Kidney (tissue), 14 donors: ENCODE measurements around the gene MVD. TPM values are rescaled to one million over a fixed set of nuclear protein-coding genes. Genes with fewer than 3 reads are reported as not detected.

Source experiments
- DNase-seq, 5 donors: peaks; one replicate each; pipeline ENCODE4 v3.0.0-alpha.2; 2013 to 2020
- FAIRE-seq: peaks from 2 replicates; lab custom pipeline; 2012; peaks lifted over from hg19 to GRCh38; lab: Jason Lieb, UNC
- H3K27ac ChIP-seq, 2 donors: one replicate each; pipeline ENCODE4 v1.7.0; 2013; ENCODE audit warnings: low read depth in 2 of 2, low read length in 2 of 2, inconsistent platforms in 1 of 2
- H3K27me3 ChIP-seq: one replicate; pipeline ENCODE4 v1.7.1; 2013; ENCODE audit warnings: low read length, inconsistent platforms; ENCODE audit not compliant: control insufficient read depth, insufficient read depth
- H3K36me3 ChIP-seq, 3 donors: one replicate each; pipeline versions ENCODE4 v1.7.0 to v1.7.1; 2013; ENCODE audit warnings: low read length in 3 of 3, control low read depth in 1 of 3, inconsistent platforms in 1 of 3; ENCODE audit not compliant: insufficient read depth in 3 of 3, control insufficient read depth in 2 of 3
- H3K4me1 ChIP-seq, 3 donors: one replicate each; pipeline versions ENCODE4 v1.7.0 to v1.7.1; 2013; ENCODE audit warnings: low read length in 3 of 3, inconsistent platforms in 1 of 3, low read depth in 1 of 3; ENCODE audit not compliant: control insufficient read depth in 2 of 3, insufficient read depth in 2 of 3
- H3K4me3 ChIP-seq, 3 donors: one replicate each; pipeline versions ENCODE4 v1.7.0 to v1.8.1; 2013; ENCODE audit warnings: low read length in 3 of 3, control low read depth in 1 of 3, inconsistent platforms in 1 of 3
- H3K9ac ChIP-seq, 3 donors: one replicate each; pipeline versions ENCODE4 v1.7.0 to v1.7.1; 2013; ENCODE audit warnings: low read length in 3 of 3, control low read depth in 1 of 3, inconsistent platforms in 1 of 3
- H3K9me3 ChIP-seq, 3 donors: one replicate each; pipeline versions ENCODE4 v1.7.0 to v1.7.1; 2013; ENCODE audit warnings: low read length in 3 of 3, control low read depth in 1 of 3, inconsistent platforms in 1 of 3; ENCODE audit not compliant: control insufficient read depth in 2 of 3, insufficient read depth in 1 of 3
- intact Hi-C: fragments of 100-400 bp; cut with DNase I; formaldehyde crosslinking; loops from one replicate; pipeline ENCODE4 v1.11.1; 2022
- polyA plus RNA-seq: library from polyadenylated mRNA; stranded (reverse); fragments of 350-450 nt; fragmentation: Illumina TruSeq; extraction: RNeasy Lipid Tissue Mini Kit (QIAGEN cat#74804); gene quantifications from one replicate; pipeline ENCODE4 v1.2.3, GENCODE V29; 2014; ENCODE audit warnings: low read depth, low replicate concordance; ENCODE audit not compliant: insufficient read depth
- total RNA-seq: library from RNA; stranded (reverse); fragmentation: NEBNext Ultra II Directional; extraction: Animal tissue kit (Norgen Biotek cat#: 25700); gene quantifications from one replicate; pipeline ENCODE4 v1.2.1, GENCODE V29; 2021
- TF ChIP-seq, protein P1 (sequence below): IDR thresholded peaks from 3 replicates; pipeline ENCODE4 v1.5.1; 2012; ENCODE audit warnings: mild to moderate bottlenecking, moderate library complexity, borderline replicate concordance; ENCODE audit not compliant: insufficient read depth; ENCODE audit errors: extremely low read depth
- donor health status: control.
- donor health status: control.
- donor health status: control.
- donor health status: control.
- donor health status: control.
- donor health status: DM: yes; HTN: yes; CAD: no.
- donor health status: Normal renal cell carcinoma (clear cell type).

The MVD gene
- total and polyA plus RNA-seq, 2 donors from 2014 or later: 35.4 to 48.9 TPM

DNA sequence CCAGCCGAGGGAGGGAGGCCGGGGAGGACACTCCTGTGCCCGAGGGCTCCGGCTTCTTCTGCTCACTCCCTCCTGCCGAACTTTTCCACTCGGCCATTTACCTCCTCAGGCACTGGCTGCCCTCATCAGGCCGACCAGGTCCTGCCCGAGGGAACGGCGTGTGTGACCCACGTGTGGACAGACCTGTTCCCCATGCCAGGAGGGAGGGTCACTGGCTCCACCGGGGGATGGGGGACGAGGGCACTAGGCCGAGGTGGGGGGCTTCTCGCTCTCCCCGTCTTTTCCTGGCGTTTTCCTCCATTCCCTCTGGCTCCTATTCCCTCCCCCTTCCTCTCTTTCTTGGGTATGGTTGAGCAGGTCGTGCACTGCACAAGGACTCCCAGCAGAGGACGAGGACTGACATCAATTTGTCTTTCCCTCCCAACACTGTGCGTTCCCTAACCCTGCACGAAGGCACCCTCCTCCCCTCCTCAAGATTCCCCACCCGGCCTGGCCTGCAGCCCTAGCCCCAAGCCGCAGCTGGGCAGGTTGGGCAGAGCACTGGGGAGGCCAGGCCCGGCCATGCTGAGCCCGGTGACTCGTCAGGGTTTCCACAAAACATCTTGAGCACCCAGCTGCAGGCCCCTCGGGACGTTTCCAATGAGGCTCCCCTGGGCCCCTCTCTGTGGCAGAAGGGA, 27.8 kb downstream of the MVD start:
- Histone ChIP-seq H3K9me3 (no peaks in the 10 kb centered on the region), H3K4me3 (no peak overlapping the region), H3K27ac (no peak overlapping the region), H3K36me3 (no peaks in the 10 kb centered on the region), H3K27me3 (peaks cover 3% of the 10 kb centered on the region), H3K9ac (no peak overlapping the region), H3K4me1 (peaks cover 0 to 4% (median 0%) of the 10 kb centered on the region in 3 donors)
- TF ChIP-seq, protein P1, sequence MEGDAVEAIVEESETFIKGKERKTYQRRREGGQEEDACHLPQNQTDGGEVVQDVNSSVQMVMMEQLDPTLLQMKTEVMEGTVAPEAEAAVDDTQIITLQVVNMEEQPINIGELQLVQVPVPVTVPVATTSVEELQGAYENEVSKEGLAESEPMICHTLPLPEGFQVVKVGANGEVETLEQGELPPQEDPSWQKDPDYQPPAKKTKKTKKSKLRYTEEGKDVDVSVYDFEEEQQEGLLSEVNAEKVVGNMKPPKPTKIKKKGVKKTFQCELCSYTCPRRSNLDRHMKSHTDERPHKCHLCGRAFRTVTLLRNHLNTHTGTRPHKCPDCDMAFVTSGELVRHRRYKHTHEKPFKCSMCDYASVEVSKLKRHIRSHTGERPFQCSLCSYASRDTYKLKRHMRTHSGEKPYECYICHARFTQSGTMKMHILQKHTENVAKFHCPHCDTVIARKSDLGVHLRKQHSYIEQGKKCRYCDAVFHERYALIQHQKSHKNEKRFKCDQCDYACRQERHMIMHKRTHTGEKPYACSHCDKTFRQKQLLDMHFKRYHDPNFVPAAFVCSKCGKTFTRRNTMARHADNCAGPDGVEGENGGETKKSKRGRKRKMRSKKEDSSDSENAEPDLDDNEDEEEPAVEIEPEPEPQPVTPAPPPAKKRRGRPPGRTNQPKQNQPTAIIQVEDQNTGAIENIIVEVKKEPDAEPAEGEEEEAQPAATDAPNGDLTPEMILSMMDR: no peak
- FAIRE-seq (no peak), DNase-seq (peak in 2 of 5 donors; percentile 71 to 87)
- intact Hi-C loops: no loop called here

DNA sequence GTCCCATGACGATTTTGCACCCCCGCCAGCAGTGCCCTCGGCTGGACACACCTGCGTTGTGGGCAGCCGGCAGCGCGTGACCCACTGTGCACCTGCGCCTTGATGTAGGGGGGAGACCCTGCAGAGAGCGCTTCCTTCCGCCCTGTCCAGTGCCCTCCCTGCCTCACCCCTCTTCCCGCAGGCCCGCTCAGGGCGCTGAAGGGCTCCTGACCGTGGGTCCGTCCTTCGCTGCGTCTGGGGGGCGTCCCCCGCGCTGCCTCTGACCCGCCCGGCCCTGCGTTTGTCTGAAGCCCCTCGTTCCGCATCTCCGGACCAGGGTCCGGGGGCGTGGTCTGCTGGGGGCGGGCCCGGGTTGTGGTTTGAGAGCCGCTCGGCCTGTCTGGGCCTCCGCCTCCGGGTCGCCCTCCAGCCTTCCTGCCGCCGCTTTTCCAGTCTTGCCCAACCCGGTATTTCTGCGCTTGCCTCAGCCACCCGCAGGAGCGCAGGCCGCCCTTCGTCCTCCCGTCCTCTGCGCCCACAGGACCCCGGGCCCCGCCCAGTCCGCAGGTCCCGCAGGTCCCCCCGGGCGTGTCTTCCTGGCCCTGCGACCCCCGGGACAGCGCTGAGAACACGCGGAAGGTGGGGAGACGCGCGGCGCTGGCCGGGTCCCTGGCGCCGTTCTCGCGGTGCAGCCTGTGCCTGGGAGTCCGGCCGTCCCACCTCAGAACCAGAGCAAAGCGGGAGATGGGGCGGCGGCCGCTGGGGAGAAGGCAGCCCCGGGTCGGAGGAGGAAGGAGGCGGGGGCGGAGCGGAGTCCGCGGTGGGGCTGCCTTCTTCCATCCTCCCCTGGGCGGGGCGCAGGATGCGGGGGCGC, 28.5 kb downstream of the MVD start:
- DNase-seq: peak; percentile 68 to 89 (median 72)
- no peak overlapping the region for H3K27ac ChIP-seq
- no peaks in the 10 kb centered on the region for H3K9me3 ChIP-seq
- peaks cover 0 to 4% (median 0%) of the 10 kb centered on the region in 3 donors for H3K4me1 ChIP-seq
- H3K36me3 ChIP-seq: peaks cover 0 to 4% (median 0%) of the 10 kb centered on the region in 3 donors
- no peak for FAIRE-seq
- TF ChIP-seq, protein P1: no peak
- H3K27me3 ChIP-seq: no peaks in the 10 kb centered on the region
- no peak overlapping the region for H3K9ac ChIP-seq
- no peak overlapping the region for H3K4me3 ChIP-seq
- intact Hi-C loops: no loop called here

DNA sequence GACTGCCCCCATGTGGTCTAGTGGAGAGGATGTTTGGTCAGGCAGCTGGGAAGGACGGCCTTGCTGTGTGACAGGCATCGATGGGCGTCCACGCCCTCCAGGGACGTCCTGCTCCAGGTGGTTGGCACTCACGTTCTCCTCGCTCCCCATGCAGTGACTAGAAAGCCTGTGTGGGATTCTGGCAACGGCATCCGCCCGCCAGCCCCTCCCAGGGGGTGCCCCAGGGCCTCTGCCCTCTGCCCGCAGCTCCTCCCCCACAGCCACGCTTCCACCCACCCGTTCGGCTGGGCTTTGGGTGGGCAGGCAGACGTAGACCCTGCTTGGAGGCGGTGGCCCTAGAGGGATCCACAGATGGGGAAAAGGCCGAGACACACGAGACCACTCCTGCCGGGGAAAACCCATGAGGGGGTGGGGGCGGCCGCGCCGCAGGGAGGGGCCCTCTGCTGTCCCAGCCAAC, 29.2 kb downstream of the MVD start:
- H3K27ac ChIP-seq: no peak overlapping the region
- H3K27me3 ChIP-seq: no peaks in the 10 kb centered on the region
- FAIRE-seq (no peak), DNase-seq (peak; percentile 62 to 80 (median 77))
- H3K36me3 ChIP-seq: peaks cover 0 to 4% (median 0%) of the 10 kb centered on the region in 3 donors
- H3K4me1 ChIP-seq: peaks cover 0 to 3% (median 0%) of the 10 kb centered on the region in 3 donors
- intact Hi-C loops: no loop called here
- H3K4me3 ChIP-seq: no peak overlapping the region
- TF ChIP-seq, protein P1: peak; percentile 16
- no peak overlapping the region for H3K9ac ChIP-seq
- H3K9me3 ChIP-seq: no peaks in the 10 kb centered on the region
